Stimulated activated naive CD4-positive, alpha-beta T cell treated with Interleukin-2 at 50 U/mL for 16 hours (primary cell): ENCODE data around the gene DIPK1B.

Source experiments
- DNase-seq: peaks from one replicate; lab custom pipeline; 2025; lab: John Stamatoyannopoulos, UW

The DIPK1B gene

DNA sequence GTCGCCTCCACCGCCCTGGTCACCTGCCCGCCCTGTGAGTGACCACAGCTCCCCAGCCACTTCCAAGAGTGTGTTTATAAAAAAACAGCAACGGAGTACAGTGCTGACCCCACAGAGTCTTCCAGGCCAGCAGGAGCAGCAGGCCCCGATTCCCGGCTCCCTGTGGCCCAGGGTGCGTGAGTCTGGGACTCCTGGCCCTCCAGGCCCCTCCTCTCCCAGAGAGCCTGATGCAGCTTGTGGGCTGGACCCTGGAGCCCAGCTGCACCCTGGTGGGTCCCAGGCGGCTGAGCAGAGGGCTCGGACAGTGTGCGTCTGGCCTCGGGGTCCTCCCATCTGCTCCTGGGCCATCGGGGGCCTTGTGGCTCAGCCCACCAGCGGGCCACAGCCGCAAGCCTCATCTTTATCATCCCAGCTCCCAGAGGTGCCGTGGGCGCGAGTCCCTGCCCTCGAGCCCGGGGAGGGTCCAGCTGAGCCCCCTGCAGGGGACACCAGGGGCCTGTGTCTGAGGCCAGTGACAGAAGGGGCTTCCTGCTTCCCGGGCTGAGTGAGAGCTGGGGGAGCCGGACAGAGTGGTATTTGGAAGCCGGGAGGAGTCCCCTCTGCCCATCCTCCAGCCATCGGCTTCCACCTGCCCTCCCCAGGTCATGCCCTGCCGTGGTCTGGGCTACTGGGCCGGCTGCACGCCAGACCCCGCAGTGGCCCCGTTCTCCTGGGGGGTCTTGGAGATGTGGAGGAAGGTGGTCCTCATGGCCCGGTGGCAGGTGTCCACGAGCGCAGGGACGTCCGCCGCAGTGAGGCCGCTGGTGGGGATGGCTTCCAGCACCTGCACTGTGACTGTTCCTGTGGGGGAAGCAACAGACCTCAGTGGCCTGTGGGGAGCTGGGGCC lies 39.0 kb upstream of the DIPK1B start:
- no peak for DNase-seq

DNA sequence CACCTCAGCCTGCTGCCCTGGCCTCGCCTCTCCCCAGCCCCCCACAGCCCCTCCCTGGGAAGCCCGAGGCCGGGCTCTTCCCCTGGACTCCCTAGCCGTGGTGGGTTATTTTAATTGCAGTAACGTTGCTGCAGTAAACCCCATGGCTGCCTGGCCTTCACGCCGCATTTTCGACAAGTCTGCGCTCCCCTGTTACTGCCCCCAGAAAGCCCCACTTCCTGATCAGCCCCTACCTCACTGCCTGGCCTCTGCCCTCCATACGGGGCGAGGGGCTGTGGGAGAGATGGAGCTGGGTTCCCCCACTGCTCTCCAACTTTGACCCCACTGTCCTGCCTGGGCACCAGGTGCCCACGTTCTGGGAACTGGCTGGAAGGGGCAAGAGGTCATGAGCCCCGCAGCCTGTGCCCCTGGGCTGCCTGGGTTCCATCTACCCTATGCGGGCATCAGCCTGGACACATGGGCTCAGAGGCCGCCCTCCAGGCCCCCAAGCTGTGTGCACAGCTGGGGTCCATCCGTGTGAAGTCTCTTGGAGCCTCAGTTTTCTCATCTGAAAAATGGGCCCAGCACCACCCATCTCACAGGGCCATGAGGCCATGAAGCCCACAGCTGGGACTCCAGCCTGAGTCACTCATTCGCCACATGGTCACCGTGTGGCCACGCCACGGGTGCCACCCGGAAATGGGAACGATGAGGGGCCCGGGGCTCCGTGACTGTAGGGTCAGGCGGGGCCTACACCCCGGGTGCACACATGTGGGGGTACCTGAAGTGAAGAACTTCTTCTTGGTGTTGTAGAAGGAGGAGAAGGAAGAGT lies 38.2 kb upstream of the DIPK1B start:
- DNase-seq, result no peak

DNA sequence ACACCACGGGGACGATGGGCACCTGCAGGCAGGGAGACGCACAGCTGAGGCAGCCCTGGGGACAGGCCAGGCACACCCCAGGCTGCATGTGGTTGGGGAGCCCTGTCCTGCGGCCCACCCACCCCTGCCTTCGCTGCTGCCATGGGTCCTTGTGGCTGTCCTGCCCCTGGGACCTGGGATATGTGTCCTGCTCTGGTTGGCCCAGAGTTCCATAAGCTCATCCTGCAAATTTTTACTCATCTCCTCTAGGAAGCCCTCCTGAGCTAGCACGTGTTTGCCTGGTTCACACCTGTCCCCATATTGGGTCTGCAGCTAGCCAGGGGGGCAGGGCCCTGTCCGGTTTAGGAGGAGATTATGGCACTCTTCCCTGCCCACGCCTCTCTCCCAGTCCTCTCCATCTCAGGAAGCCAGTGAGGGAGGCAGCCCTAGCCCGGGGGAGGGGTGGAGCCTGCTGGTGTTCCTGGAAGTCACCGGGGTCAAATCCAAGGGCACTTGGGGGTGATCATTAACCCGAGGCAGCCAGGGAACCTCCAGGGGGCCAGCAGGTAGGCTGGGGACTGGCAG lies 37.5 kb upstream of the DIPK1B start:
- no peak for DNase-seq

DNA sequence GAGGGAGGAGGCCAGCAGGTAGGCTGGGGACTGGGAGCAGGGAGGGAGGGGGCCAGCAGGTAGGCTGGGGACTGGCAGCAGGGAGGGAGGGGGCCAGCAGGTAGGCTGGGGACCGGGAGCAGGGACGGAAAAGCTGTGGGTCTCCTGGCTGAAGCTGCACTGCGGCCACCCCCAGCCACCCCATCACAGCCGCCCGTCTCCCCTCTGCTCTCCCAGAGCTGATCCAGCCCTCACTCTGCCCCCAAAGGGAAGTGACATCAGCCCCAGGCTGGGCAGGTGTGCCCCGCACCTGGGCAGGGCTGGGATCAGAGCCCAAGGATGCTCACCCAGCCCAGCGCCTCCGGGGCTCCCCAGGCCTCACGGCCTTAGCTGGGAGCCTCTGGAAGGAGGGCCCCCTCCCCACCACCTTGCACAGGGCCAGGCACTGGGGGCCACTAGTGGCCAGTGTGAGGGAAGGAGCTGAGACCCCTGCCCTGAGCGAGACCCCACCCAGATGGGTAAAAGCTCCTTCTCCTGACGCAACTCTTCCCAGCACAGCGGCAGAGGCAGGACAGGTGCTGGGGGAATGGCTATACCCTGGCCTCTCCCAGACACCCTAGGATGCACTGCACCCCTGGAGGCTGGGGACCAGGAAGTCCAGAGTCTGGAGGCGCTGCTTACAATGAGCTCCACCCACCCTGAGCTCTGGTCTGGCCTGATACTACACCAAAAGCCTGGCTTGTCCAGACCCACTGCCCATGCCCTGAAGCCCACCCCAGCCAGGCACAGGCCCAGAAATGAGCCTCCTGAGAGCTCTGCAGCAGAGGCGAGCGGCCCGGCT lies 36.7 kb upstream of the DIPK1B start:
- DNase-seq, result no peak

DNA sequence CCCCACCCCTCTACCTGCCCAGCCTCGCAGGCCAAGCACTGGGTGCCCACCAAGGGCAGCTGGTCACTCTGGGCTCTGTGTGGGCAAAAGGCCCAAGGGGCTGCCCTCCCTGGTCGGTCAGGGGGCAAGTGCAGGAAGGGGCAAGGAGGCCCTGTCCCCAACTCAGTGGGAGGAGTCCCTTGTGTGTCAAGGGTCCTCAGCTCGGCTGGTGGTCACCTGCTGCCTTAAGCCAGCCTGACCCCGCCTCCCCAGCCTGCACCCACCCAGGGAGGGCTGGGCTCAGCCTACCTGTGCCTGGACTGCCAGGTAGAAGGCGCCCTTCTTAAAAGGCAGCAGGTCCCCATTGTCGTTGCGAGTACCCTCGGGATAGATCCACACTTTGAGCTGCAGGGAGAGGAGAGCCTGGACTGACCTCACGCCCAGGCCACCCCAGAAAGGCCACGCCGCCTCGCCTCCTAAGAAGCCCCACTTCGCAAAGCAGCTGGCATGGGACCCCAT lies 36.0 kb upstream of the DIPK1B start:
- no peak for DNase-seq

DNA sequence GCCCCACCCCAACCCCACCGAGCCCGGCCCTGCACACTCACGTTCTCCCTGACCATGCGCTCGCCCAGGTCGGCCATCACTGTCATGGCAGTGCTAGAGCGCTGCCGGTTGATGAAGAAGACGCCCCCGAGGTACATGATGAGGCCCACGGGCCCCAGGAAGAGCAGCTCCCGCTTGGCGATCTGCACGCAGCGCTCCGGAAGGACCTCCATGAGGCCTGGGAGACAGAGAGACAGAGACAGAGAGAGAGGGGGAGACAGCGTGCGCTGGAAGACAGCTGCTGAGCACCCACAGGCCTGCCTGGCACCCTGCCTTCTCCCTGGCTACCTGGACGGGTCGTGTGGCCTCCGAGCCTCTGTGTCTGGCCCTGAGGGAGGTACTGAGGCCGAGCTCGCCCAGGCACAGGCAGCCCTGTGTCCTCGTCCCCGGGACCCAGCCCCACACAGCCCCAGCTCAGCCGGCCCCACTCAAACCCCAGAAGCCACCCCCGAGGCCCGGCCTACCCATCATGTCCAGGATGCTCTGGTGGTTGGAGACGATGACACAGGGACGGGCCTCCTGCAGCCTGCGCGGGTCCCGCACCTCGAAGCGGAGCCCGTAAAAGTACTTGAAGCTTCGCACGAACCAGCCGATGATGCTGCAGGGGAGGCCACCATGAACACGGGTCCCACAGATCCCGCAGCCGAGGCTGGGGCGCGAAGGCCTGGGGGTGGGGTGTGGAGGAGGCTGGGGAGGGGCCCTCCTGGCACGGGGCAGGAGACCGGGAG lies 35.3 kb upstream of the DIPK1B start:
- no peak for DNase-seq

DNA sequence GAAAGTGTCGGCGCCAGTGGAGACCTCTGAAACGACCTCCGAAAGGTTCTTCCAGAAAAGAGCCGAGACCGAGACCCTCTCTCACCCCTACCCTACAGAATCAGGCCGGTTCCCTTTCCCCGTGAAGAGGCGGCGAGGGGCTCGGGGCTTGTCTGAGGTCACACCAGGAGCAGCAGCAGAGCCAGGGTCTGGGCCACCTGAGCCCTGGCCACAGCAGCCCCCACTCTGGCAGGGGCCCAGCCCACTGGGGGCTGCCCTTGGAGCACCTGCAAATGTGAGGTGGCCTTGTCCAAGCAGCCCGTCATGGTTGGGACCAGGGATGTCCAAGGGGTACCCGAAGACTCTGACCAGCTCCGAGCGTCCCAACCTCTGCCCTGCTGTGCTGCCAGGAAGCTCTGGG lies 34.3 kb upstream of the DIPK1B start:
- DNase-seq, result no peak

DNA sequence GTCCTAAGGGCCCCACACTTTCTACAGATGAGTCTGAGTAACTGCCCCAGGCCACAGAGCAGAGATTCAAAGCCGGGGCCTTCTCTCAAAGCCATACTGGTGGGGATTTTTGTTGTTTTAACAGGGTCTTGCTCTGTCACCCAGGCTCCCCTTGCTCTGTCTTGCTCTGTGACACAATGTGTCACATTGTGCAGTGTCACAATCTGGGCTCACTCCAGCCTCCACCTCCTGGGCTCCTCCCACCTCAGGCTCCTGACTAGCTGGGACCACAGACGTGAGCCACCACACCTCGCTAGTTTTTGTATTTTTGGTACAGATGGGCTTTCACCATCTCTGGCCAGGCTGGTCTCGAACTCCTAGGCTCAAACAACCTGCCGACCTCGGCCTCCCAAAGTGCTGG lies 33.7 kb upstream of the DIPK1B start:
- DNase-seq, result no peak

DNA sequence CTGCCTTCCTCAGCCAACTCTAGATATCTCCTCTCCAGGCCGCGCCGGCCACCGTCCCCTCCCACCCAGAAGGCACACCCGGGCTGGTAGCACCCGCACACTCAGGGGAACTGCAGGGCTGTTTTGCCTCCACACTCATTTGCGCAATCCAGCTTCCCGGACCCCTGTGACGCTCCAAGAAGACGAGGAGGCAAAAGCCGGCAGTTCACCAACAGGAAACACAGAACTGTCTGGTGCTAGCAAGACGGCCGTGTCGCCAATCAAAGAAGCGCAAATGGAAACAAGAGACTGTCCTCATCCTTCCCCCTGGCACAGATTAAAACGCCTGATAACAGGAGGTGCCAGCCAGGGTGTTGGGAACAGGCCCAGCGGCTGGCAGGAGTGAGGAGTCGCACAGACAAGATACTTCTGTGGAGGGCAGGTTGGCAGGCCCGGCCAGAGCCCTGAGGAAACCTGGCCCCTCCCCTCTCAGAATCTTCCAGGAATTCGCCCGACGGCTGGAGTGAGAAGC lies 32.9 kb upstream of the DIPK1B start:
- no peak for DNase-seq

DNA sequence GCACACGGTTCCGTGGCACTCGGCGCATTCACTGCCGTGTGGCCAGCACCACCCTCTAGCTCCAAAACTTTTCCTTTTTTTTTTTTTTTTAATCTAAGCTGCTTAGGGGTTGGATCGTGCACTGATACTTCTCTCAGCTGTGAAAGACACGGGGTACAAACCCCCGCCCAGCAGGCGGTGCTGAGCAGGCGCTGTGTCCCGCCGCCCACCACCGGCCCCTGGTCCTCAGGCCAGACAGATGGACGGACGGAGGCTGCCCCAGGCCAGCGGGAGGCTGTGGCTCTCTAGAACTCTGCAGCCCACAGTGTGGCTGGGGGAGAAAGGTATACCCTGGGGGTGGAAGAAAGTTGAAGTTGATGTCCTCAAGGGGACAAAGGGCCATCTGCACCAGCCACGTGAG lies 31.3 kb upstream of the DIPK1B start:
- no peak for DNase-seq

DNA sequence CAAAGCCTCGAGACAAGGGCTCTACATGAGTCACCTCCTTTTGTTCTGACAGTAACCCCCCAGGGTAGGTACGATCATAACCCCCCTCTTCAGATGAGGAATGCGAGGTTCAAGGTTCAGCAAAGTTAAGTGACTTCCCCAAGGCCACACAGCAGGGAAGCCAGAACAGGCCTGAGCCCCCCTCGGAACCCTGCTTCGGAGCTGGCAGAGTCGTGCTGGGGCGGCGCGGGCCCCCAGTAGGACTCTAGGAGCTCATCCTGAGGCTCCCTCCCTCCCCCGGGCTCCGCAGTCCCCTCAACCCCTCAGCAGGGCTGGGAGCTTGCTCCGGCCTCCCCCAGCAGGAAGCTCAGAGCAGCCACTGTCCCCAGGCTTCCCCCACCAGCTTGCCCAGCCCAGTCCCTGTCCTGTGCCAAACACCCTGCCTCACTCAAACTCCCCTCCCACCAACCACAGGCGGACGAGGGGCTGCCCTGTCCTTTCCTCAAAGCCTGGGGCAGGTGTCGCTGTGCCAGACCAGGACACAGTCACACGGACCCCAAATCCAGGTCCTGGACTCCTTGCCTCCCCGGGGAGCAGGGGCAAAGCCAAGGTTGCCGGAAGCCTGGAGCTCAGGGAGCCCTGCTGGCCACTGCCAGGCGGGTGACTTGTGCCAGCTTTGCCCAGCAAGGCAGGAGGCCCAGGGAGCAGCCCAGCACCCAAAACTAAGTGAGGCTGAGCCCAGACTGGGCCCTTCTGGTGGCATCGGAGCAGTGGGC lies 30.2 kb upstream of the DIPK1B start:
- DNase-seq, result no peak

DNA sequence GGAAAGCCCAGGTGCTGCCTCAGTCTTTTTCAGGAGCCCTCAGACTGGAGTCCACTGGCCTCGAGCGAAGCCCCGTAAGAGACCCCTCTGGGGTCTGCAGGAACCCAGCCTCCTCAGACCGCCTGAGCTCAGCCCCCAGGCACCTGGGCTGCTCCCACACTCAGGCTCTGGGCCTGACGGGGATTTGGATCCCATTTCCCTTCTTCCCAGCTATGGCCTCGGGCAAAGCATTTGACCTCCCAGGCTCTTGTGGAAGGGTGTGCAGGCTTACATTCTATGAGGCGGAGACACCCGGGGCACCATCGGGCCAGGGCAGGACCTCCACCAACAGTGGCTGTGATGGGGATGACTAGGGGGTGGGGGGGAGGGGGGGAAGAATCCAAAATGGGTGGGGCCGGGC lies 29.7 kb upstream of the DIPK1B start:
- no peak for DNase-seq

DNA sequence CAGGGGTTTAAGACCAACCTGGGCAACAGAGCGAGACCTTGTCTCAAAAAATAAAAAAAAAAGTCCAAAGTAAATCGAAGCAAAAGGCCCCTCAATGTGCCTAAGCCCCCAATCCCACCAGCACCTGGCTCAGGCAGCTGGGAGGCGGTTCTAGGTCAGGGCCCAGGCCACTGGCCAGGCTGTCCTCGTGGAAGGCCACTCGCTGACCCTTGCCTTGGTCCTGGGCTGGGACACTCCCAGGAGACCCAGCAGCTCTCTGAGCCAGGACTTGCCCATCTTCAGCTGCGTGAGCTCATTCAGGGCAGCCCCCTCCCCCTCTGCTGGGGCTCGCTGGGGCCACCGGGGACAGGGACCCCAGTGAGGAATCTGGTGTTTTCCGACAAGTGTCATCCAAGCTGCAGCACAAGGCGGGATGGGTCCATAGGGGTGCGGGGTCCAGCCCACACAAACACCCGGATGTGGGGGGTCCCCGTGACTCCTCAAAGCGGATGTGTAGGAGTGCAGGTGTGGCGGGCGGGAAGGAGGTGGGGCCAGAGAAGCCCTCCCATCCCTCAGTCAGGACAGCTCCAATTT lies 29.1 kb upstream of the DIPK1B start:
- no peak for DNase-seq

DNA sequence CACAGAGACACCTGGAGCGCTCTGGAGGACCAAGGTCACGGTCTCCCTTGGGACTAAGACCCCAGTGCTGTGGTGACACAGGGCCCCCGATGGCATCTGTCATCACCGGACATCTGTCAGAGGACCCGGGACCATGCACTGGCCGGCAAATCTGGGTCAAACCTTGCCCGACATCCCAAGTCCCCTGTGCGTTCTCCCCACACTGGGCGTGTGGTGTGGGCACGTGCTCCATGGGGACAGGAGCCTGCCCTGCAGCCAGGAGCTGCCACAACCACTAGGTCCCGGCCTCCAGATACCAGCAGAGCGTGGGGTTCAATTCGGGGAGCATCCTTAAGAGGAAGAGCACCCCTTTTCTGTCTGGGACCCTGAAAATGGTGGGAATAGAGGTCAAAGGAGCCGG lies 28.6 kb upstream of the DIPK1B start:
- DNase-seq, result no peak

DNA sequence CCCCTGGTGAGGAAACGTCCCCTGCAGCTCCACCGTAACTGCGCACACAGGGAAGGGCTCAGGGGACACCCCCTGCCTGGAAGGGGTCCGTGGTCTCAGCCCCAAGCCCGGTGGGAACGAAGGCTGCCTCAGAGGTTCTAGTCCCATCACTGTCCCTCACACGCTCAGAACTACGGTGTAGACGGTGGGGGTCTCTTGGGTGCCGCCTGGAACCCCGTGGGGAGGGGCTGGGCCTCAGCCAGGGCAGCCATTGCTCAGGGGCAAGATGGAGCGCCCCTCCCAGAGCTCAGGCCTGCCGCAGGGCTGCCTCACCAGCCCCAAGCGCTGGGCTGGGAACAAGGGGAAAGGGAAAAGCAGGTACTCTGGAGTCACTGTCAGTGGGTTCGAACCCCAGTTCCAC lies 28.0 kb upstream of the DIPK1B start:
- no peak for DNase-seq

DNA sequence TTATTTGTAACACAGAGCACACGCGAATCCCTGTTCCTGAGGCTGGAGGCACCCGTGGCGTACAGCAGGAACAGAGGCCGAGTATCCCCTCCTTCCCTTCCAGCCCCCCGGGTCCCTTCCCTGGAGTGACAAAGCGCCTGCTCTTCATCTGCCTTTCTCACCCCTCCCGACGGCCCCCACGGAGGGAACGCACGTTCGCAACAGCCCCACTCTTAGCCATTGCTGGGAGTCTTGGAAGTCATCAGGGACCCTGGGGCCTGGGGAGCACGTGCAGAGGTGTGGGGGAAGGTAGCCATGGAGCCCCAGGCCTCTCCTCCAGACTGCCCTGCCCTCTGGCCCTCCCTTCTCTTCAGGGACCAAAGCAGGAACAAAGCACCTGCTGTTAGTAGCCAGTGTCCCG lies 27.6 kb upstream of the DIPK1B start:
- no peak for DNase-seq

DNA sequence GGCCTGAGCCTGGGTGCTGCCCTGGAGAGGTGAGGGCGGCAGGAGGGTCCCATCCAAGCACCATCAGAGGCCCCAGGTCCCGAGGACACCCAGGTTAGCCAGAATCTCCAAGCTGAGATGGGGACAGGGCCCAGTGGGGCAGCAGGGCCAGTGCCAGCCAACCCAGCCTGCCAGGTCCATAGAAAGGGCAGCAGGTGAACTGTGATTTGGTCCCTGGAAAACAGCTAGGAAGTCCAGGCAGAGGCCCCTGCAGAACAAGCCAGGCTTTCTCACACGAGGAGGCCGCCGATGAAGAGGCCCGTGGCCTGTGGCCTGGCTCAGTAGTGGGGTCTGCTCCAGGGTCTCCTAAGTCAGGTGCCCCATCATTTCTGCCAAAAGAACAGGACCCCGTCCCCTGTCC lies 27.2 kb upstream of the DIPK1B start:
- DNase-seq, result no peak

DNA sequence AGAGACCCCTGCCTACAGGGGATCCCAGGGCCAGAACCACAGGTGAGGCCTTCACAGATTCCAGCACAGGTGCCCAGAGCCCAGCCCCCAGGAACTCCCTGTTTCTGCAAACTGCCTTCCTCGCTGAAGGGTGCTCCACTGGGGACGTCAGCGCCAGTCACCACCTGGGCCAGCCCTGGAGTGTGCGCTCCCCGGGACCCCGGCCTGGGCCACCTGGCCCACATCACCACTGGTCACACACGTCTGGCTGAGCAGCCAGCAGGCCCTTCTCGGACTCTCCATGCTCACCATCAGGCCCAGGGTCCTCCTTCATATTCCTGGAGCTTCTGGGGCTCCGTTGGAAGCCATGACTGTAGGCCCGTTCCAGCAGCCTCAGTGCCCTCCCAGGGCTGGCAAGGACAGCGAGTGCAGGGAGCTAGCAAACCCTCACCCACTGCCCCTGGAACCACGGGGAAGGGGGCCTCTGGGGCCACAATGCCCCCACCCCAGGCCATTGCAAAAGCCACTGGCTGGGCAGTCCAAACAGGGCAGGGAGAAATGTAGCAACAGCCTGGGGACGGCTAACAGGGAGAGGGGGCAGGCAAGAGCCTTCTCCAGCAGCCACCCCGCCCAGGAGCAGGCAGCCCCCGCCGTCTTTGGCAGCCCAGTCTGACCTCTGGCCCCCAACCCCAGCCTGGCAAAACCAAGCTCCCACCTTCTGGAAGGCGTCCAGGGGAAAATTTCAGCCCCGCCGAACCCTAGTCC lies 26.4 kb upstream of the DIPK1B start:
- DNase-seq, result no peak

DNA sequence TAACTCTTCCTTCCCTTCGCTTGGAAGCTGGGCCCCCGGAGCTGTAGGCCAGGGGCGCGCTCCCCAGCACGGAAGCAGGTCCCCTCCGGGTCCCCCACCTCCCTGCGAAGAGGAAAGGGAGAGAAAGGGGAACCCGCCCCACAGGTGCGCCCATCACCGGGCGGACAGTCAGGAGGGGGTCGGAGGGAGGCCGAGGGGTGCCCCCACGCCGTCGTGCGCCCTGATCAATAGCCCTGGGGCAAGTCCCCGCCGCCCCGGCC lies 25.9 kb upstream of the DIPK1B start:
- DNase-seq, result no peak
